NB4 (cell line): ENCODE results near the gene AGAP1.

ENCODE experiments used
- POLR2A ChIP-seq: IDR thresholded peaks from 2 replicates; pipeline ENCODE4 v1.6.1; 2011; ENCODE audit warnings: mild to moderate bottlenecking; ENCODE audit not compliant: insufficient read length; ENCODE audit errors: extremely low read depth
- TF ChIP-seq, protein P1 (sequence below): IDR thresholded peaks from one replicate; pipeline ENCODE4 v1.5.1; 2012; ENCODE audit warnings: low read depth, low read length
- TF ChIP-seq, protein P2 (sequence below): IDR thresholded peaks from 2 replicates; pipeline ENCODE4 v1.6.1; 2011; ENCODE audit warnings: low read depth, low read length

DNA sequence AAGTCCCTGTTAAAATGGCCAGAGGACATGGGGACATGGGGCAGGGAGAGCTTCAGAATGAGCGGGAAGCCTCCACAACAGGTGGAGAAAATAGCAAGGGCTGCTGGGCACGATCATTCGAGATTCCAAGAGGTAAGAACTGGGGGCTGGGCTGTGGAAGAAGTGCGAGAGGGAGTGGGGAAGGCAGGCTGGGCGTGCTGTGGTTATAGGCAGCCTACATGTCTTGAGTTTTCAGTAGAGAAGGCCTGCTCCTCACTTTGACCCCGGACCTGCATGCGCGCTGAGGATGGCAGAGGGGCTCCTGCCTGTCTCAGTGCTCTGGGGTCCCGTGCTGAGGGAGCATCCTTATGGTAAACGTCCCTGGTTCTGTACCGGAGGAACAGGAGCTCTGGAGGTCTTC lies 115.5 kb downstream of the AGAP1 start:
- TF ChIP-seq, protein P1, sequence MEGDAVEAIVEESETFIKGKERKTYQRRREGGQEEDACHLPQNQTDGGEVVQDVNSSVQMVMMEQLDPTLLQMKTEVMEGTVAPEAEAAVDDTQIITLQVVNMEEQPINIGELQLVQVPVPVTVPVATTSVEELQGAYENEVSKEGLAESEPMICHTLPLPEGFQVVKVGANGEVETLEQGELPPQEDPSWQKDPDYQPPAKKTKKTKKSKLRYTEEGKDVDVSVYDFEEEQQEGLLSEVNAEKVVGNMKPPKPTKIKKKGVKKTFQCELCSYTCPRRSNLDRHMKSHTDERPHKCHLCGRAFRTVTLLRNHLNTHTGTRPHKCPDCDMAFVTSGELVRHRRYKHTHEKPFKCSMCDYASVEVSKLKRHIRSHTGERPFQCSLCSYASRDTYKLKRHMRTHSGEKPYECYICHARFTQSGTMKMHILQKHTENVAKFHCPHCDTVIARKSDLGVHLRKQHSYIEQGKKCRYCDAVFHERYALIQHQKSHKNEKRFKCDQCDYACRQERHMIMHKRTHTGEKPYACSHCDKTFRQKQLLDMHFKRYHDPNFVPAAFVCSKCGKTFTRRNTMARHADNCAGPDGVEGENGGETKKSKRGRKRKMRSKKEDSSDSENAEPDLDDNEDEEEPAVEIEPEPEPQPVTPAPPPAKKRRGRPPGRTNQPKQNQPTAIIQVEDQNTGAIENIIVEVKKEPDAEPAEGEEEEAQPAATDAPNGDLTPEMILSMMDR, result no peak
- no peak for TF ChIP-seq POLR2A
- TF ChIP-seq, protein P2, sequence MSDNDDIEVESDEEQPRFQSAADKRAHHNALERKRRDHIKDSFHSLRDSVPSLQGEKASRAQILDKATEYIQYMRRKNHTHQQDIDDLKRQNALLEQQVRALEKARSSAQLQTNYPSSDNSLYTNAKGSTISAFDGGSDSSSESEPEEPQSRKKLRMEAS, result no peak
